ENCODE measurements around the gene PRKN.

PRKN gene

DNA sequence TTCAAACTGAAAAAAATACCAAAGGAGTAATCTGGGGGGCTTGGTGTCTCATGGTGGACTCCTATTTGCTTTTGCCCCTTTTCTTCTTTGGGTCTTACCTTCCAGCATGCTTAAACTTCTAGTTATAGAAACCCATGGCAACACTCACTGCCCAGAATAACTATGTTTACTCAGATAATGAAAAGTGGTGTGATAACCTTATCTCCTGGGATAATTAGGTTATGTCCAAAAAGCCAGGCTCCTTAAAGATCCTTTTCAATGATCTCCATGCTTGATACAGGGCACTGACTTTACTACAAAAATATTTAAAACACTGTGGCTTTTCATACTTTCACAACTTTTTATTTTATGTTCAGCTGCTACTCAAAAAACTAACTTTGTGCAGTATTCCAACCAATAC is 245.6 kb downstream of the PRKN start:
- Histone ChIP-seq H3K27ac (ENCODE audit: low read length) (no peak overlapping the region), H3K4me1 (ENCODE audit: low read length) (no peaks in the 10 kb centered on the region)
- TF ChIP-seq, protein P1, sequence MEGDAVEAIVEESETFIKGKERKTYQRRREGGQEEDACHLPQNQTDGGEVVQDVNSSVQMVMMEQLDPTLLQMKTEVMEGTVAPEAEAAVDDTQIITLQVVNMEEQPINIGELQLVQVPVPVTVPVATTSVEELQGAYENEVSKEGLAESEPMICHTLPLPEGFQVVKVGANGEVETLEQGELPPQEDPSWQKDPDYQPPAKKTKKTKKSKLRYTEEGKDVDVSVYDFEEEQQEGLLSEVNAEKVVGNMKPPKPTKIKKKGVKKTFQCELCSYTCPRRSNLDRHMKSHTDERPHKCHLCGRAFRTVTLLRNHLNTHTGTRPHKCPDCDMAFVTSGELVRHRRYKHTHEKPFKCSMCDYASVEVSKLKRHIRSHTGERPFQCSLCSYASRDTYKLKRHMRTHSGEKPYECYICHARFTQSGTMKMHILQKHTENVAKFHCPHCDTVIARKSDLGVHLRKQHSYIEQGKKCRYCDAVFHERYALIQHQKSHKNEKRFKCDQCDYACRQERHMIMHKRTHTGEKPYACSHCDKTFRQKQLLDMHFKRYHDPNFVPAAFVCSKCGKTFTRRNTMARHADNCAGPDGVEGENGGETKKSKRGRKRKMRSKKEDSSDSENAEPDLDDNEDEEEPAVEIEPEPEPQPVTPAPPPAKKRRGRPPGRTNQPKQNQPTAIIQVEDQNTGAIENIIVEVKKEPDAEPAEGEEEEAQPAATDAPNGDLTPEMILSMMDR (IDR thresholded peaks at IDR 0.05; ENCODE audit: low read depth, low read length) = no peak
- TF ChIP-seq EZH2phosphoT487 (IDR thresholded peaks at IDR 0.05; ENCODE audit: low read depth) = no peak

DNA sequence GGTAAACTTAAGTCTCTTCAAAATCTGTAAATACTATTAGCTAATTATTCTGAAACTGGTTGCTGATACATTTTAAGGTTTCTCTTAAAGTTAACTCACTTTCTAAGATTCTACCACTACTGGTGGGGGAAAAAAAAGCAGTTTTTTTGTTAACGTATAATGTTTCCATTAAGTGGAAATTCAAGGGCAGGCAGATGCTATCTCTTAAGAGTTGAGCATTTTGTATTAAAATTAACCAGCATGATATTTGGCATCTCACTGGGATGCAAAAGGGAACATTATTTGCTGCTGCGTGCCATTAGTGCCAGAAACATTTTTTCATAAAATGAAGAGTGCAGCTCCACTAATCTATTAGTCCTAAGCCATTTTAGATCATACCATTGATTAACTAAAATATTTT is 246.2 kb downstream of the PRKN start:
- H3K4me1 ChIP-seq (ENCODE audit: low read length) = no peaks in the 10 kb centered on the region
- H3K79me2 ChIP-seq (ENCODE audit: low read length) = no peaks in the 10 kb centered on the region
- TF ChIP-seq, protein P1 (IDR thresholded peaks at IDR 0.05; ENCODE audit: low read depth, low read length) = no peak
- TF ChIP-seq EZH2phosphoT487 (IDR thresholded peaks at IDR 0.05; ENCODE audit: low read depth) = no peak
- no peak overlapping the region for H2AFZ ChIP-seq (ENCODE audit: low read depth, low read length)
- no peak overlapping the region for H3K4me3 ChIP-seq (ENCODE audit: low read length)
- H3K36me3 ChIP-seq (replicated peaks; ENCODE audit: low read depth, low read length) = no peaks in the 10 kb centered on the region
- H3K27me3 ChIP-seq (ENCODE audit: low read depth, low read length) = no peaks in the 10 kb centered on the region
- H4K20me1 ChIP-seq (ENCODE audit: insufficient read depth, low read length) = no peaks in the 10 kb centered on the region
- no peaks in the 10 kb centered on the region for H3K9me3 ChIP-seq (ENCODE audit: insufficient read depth, low read length)
- H3K9ac ChIP-seq (ENCODE audit: low read length) = no peak overlapping the region
- H3K4me2 ChIP-seq (ENCODE audit: low read length) = no peak overlapping the region
- no peak overlapping the region for H3K27ac ChIP-seq (ENCODE audit: low read length)

More for the DNA sequence above, 245.6 kb downstream of the PRKN start:
- H4K20me1 ChIP-seq (ENCODE audit: insufficient read depth, low read length) = no peaks in the 10 kb centered on the region
- no peak overlapping the region for H3K9ac ChIP-seq (ENCODE audit: low read length)
- no peaks in the 10 kb centered on the region for H3K36me3 ChIP-seq (replicated peaks; ENCODE audit: low read depth, low read length)
- no peak overlapping the region for H2AFZ ChIP-seq (ENCODE audit: low read depth, low read length)
- H3K79me2 ChIP-seq (ENCODE audit: low read length) = no peaks in the 10 kb centered on the region
- no peak overlapping the region for H3K4me3 ChIP-seq (ENCODE audit: low read length)
- H3K27me3 ChIP-seq (ENCODE audit: low read depth, low read length) = no peaks in the 10 kb centered on the region
- H3K4me2 ChIP-seq (ENCODE audit: low read length) = no peak overlapping the region
- H3K9me3 ChIP-seq (ENCODE audit: insufficient read depth, low read length) = no peaks in the 10 kb centered on the region

DNA sequence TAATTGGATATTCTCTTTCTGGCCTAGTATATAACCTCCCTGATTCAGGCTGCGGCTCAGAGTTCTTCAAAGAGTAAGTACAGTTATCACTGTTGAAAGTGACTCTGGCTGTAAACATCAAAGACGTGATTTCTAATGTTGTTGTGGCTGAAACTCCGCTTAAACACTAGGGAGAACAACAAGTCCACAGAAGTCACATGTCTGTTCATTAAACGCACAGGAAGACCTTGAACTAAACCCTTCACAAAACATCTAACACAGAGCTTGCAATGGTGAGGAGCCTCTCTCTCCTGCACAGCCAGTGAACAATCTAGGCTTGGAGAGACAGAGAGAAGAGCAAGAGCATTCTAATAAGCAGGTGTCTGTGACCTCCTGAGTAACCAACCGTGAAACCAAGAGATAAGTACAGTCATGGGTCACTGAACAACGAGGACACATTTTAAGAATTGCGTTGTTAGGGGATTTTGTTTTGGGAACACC is 249.3 kb downstream of the PRKN start:
- Histone ChIP-seq H2AFZ (ENCODE audit: low read depth, low read length) (no peak overlapping the region), H3K36me3 (replicated peaks; ENCODE audit: low read depth, low read length) (no peaks in the 10 kb centered on the region), H3K4me1 (ENCODE audit: low read length) (no peaks in the 10 kb centered on the region), H3K9ac (ENCODE audit: low read length) (no peak overlapping the region), H3K9me3 (ENCODE audit: insufficient read depth, low read length) (no peaks in the 10 kb centered on the region), H3K4me2 (ENCODE audit: low read length) (no peak overlapping the region), H3K27ac (ENCODE audit: low read length) (no peak overlapping the region), H3K79me2 (ENCODE audit: low read length) (no peaks in the 10 kb centered on the region), H4K20me1 (ENCODE audit: insufficient read depth, low read length) (no peaks in the 10 kb centered on the region), H3K4me3 (ENCODE audit: low read length) (no peak overlapping the region), H3K27me3 (ENCODE audit: low read depth, low read length) (no peaks in the 10 kb centered on the region)
- TF ChIP-seq, protein P1 (IDR thresholded peaks at IDR 0.05; ENCODE audit: low read depth, low read length) = no peak
- TF ChIP-seq EZH2phosphoT487 (IDR thresholded peaks at IDR 0.05; ENCODE audit: low read depth) = no peak

DNA sequence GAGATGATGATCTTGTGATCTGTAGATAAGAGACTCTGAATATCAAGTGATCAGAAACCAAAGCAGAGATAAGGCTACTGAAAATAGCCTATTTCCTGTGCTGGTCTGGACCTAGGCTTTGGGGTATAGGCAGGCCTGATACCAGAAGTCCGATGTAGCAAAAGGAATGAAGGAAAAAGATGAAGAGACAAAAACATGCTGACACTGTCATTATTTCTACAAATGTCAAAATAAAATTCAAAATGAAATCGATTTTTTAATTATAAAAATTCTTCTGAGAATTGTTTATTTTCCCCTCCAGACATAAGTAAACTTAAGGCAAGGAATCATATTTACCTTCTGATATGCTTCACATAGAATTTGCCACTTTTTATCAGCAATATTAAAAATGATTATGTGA is 252.8 kb downstream of the PRKN start:
- H3K4me2 ChIP-seq (ENCODE audit: low read length) = no peak overlapping the region
- H4K20me1 ChIP-seq (ENCODE audit: insufficient read depth, low read length) = no peaks in the 10 kb centered on the region
- H3K27ac ChIP-seq (ENCODE audit: low read length) = no peak overlapping the region
- H3K9ac ChIP-seq (ENCODE audit: low read length) = no peak overlapping the region
- H2AFZ ChIP-seq (ENCODE audit: low read depth, low read length) = no peak overlapping the region
- no peaks in the 10 kb centered on the region for H3K9me3 ChIP-seq (ENCODE audit: insufficient read depth, low read length)
- H3K4me1 ChIP-seq (ENCODE audit: low read length) = no peaks in the 10 kb centered on the region
- TF ChIP-seq EZH2phosphoT487 (IDR thresholded peaks at IDR 0.05; ENCODE audit: low read depth) = no peak
- TF ChIP-seq, protein P1 (IDR thresholded peaks at IDR 0.05; ENCODE audit: low read depth, low read length) = no peak
- no peaks in the 10 kb centered on the region for H3K36me3 ChIP-seq (replicated peaks; ENCODE audit: low read depth, low read length)
- H3K27me3 ChIP-seq (ENCODE audit: low read depth, low read length) = no peaks in the 10 kb centered on the region
- H3K79me2 ChIP-seq (ENCODE audit: low read length) = no peaks in the 10 kb centered on the region
- H3K4me3 ChIP-seq (ENCODE audit: low read length) = no peak overlapping the region

Measured in OCI-LY3 (cell line).